ENCODE results near the gene HLCS. TPM values are rescaled to one million over a fixed set of nuclear protein-coding genes. Genes with fewer than 3 reads are reported as not detected.

HLCS gene
- total RNA-seq, 1 donor from 2014 or later = 20.2 TPM

GRCh38 chr21:36706951-36707762, 259.3 kb downstream of the HLCS start:
- no peak for TF ChIP-seq CTCF (IDR thresholded peaks at IDR 0.05; ENCODE audit: unreplicated experiment)
- no peaks in the 10 kb centered on the region for H3K9me3 Mint-ChIP-seq
- no peak overlapping the region for H3K4me3 Mint-ChIP-seq
- H3K36me3 Mint-ChIP-seq = no peaks in the 10 kb centered on the region
- peaks cover 98% of the 10 kb centered on the region for H3K27me3 Mint-ChIP-seq (ENCODE audit: low read depth)
- no peak overlapping the region for H3K27ac Mint-ChIP-seq
- peaks cover 25% of the 10 kb centered on the region for H3K4me1 Mint-ChIP-seq
- DNase-seq (ENCODE audit: low spot score in 2 of 2, unreplicated experiment in 2 of 2) = peak in 1 of 2 experiments; percentile 50

GRCh38 chr21:36706482-36706852, 260.0 kb downstream of the HLCS start:
- DNase-seq (ENCODE audit: low spot score in 2 of 2, unreplicated experiment in 2 of 2) = no peak
- Mint-ChIP-seq H3K36me3 (no peaks in the 10 kb centered on the region), H3K4me3 (no peak overlapping the region), H3K4me1 (peaks cover 28% of the 10 kb centered on the region), H3K27ac (no peak overlapping the region), H3K9me3 (no peaks in the 10 kb centered on the region), H3K27me3 (ENCODE audit: low read depth) (peaks cover 98% of the 10 kb centered on the region)
- no peak for TF ChIP-seq CTCF (IDR thresholded peaks at IDR 0.05; ENCODE audit: unreplicated experiment)

- no peaks in the 10 kb centered on the region for H3K9me3 Mint-ChIP-seq
- H3K36me3 Mint-ChIP-seq = no peaks in the 10 kb centered on the region
- peaks cover 28% of the 10 kb centered on the region for H3K4me1 Mint-ChIP-seq
- no peak overlapping the region for H3K4me3 Mint-ChIP-seq
- DNase-seq (ENCODE audit: low spot score in 2 of 2, unreplicated experiment in 2 of 2) = no peak
- no peak overlapping the region for H3K27ac Mint-ChIP-seq
- TF ChIP-seq CTCF (IDR thresholded peaks at IDR 0.05; ENCODE audit: unreplicated experiment) = no peak
- H3K27me3 Mint-ChIP-seq (ENCODE audit: low read depth) = peaks cover 97% of the 10 kb centered on the region
Measured at GRCh38 chr21:36705679-36706481, 260.6 kb downstream of the HLCS start.

GRCh38 chr21:36704958-36705678, 261.4 kb downstream of the HLCS start:
- no peak for DNase-seq (ENCODE audit: low spot score in 2 of 2, unreplicated experiment in 2 of 2)
- peaks cover 97% of the 10 kb centered on the region for H3K27me3 Mint-ChIP-seq (ENCODE audit: low read depth)
- H3K27ac Mint-ChIP-seq = no peak overlapping the region
- peaks cover 29% of the 10 kb centered on the region for H3K4me1 Mint-ChIP-seq
- no peaks in the 10 kb centered on the region for H3K9me3 Mint-ChIP-seq
- TF ChIP-seq CTCF (IDR thresholded peaks at IDR 0.05; ENCODE audit: unreplicated experiment) = no peak
- no peaks in the 10 kb centered on the region for H3K36me3 Mint-ChIP-seq
- H3K4me3 Mint-ChIP-seq = no peak overlapping the region

- peaks cover 29% of the 10 kb centered on the region for H3K4me1 Mint-ChIP-seq
- H3K36me3 Mint-ChIP-seq = no peaks in the 10 kb centered on the region
- no peak for TF ChIP-seq CTCF (IDR thresholded peaks at IDR 0.05; ENCODE audit: unreplicated experiment)
- H3K27me3 Mint-ChIP-seq (ENCODE audit: low read depth) = peaks cover 95% of the 10 kb centered on the region
- H3K9me3 Mint-ChIP-seq = no peaks in the 10 kb centered on the region
- no peak overlapping the region for H3K4me3 Mint-ChIP-seq
- no peak overlapping the region for H3K27ac Mint-ChIP-seq
- DNase-seq (ENCODE audit: low spot score in 2 of 2, unreplicated experiment in 2 of 2) = peak in 1 of 2 experiments; percentile 53
Measured at GRCh38 chr21:36704281-36704957, 262.1 kb downstream of the HLCS start.
